Measurements from ENCODE around the gene ALX4.

The ALX4 gene

GRCh38 chr11:44324749-44325525 is 15.0 kb upstream of the ALX4 start:
- ChIA-PET CTCF (interaction anchor here (0.6 kb wide), 1 partner anchor 1330 kb away, joined by 3 read pairs; no protein-coding TSS in a partner anchor), POLR2A (interaction anchor here (0.7 kb wide), 1 partner anchor 11 kb away, joined by 3 read pairs; no protein-coding TSS in a partner anchor)
- TF ChIP-seq NFRKB (IDR thresholded peaks at IDR 0.05) (no peak), ELF4 (IDR thresholded peaks at IDR 0.05) (no peak), SP1 (IDR thresholded peaks at IDR 0.05) (no peak), PKNOX1 (IDR thresholded peaks at IDR 0.05) (no peak)
- no peak for DNase-seq (ENCODE audit: extremely low spot score)

GRCh38 chr11:44324222-44324621 is 14.3 kb upstream of the ALX4 start:
- TF ChIP-seq ELF4 (IDR thresholded peaks at IDR 0.05) (no peak), SP1 (IDR thresholded peaks at IDR 0.05) (no peak), ZNF384 (IDR thresholded peaks at IDR 0.05) (no peak), PKNOX1 (IDR thresholded peaks at IDR 0.05) (no peak)
- CTCF ChIA-PET: no interaction called here
- DNase-seq (ENCODE audit: extremely low spot score): no peak
- POLR2A ChIA-PET: no interaction called here

GRCh38 chr11:44322243-44322642 is 12.3 kb upstream of the ALX4 start:
- POLR2A ChIA-PET: no interaction called here
- CTCF ChIA-PET: no interaction called here
- TF ChIP-seq ZNF384 (IDR thresholded peaks at IDR 0.05) (no peak), LEF1 (IDR thresholded peaks at IDR 0.05; ENCODE audit: borderline replicate concordance) (no peak), FOXK2 (IDR thresholded peaks at IDR 0.05) (no peak), ELF4 (IDR thresholded peaks at IDR 0.05) (no peak), HDGF (IDR thresholded peaks at IDR 0.05; ENCODE audit: borderline replicate concordance) (no peak), ARNT (IDR thresholded peaks at IDR 0.05) (no peak), SP1 (IDR thresholded peaks at IDR 0.05) (no peak), TARDBP (IDR thresholded peaks at IDR 0.05) (no peak), NFRKB (IDR thresholded peaks at IDR 0.05) (no peak), L3MBTL2 (conservative IDR thresholded peaks at IDR 0.05) (no peak), CTBP1 (IDR thresholded peaks at IDR 0.05; ENCODE audit: borderline replicate concordance) (no peak), FOXA1 (IDR thresholded peaks at IDR 0.05) (no peak), FOXM1 (IDR thresholded peaks at IDR 0.05; ENCODE audit: borderline replicate concordance) (no peak), BHLHE40 (IDR thresholded peaks at IDR 0.05; ENCODE audit: borderline replicate concordance) (no peak), SUZ12 (IDR thresholded peaks at IDR 0.05) (no peak), PKNOX1 (IDR thresholded peaks at IDR 0.05) (no peak)
- no peak for DNase-seq (ENCODE audit: extremely low spot score)

- POLR2A ChIA-PET: no interaction called here
- no peak for DNase-seq (ENCODE audit: extremely low spot score)
- CTCF ChIA-PET: no interaction called here
- TF ChIP-seq L3MBTL2 (conservative IDR thresholded peaks at IDR 0.05) (no peak), ELF4 (IDR thresholded peaks at IDR 0.05) (no peak), FOXM1 (IDR thresholded peaks at IDR 0.05; ENCODE audit: borderline replicate concordance) (no peak), SUZ12 (IDR thresholded peaks at IDR 0.05) (no peak), FOXK2 (IDR thresholded peaks at IDR 0.05) (no peak), PKNOX1 (IDR thresholded peaks at IDR 0.05) (no peak), CTBP1 (IDR thresholded peaks at IDR 0.05; ENCODE audit: borderline replicate concordance) (no peak)
Observed at GRCh38 chr11:44321059-44321458, 11.1 kb upstream of the ALX4 start.

GRCh38 chr11:44320289-44320973 is 10.5 kb upstream of the ALX4 start:
- CTCF ChIA-PET: no interaction called here
- POLR2A ChIA-PET: no interaction called here
- DNase-seq (ENCODE audit: extremely low spot score): no peak
- no peak for TF ChIP-seq SP1 (IDR thresholded peaks at IDR 0.05)
- TF ChIP-seq CTBP1 (IDR thresholded peaks at IDR 0.05; ENCODE audit: borderline replicate concordance): no peak
- TF ChIP-seq ELF4 (IDR thresholded peaks at IDR 0.05): no peak
- TF ChIP-seq PKNOX1 (IDR thresholded peaks at IDR 0.05): no peak
- no peak for TF ChIP-seq SUZ12 (IDR thresholded peaks at IDR 0.05)
- no peak for TF ChIP-seq BHLHE40 (IDR thresholded peaks at IDR 0.05; ENCODE audit: borderline replicate concordance)
- TF ChIP-seq NFRKB (IDR thresholded peaks at IDR 0.05): no peak
- no peak for TF ChIP-seq ARNT (IDR thresholded peaks at IDR 0.05)
- TF ChIP-seq LEF1 (IDR thresholded peaks at IDR 0.05; ENCODE audit: borderline replicate concordance): no peak
- no peak for TF ChIP-seq ZNF384 (IDR thresholded peaks at IDR 0.05)
- TF ChIP-seq FOXM1 (IDR thresholded peaks at IDR 0.05; ENCODE audit: borderline replicate concordance): no peak
- no peak for TF ChIP-seq FOXK2 (IDR thresholded peaks at IDR 0.05)
- no peak for TF ChIP-seq L3MBTL2 (conservative IDR thresholded peaks at IDR 0.05)
- TF ChIP-seq TARDBP (IDR thresholded peaks at IDR 0.05): no peak
- TF ChIP-seq HDGF (IDR thresholded peaks at IDR 0.05; ENCODE audit: borderline replicate concordance): no peak
- no peak for TF ChIP-seq FOXA1 (IDR thresholded peaks at IDR 0.05)
